ENCODE measurements around the gene FIBP. TPM values are rescaled to one million over a fixed set of nuclear protein-coding genes. Genes with fewer than 3 reads are reported as not detected.

The FIBP gene
- total and polyA plus RNA-seq, 2 of the 4 experiments (the other 2 are of a cell fraction), result 141 to 182 TPM

DNA sequence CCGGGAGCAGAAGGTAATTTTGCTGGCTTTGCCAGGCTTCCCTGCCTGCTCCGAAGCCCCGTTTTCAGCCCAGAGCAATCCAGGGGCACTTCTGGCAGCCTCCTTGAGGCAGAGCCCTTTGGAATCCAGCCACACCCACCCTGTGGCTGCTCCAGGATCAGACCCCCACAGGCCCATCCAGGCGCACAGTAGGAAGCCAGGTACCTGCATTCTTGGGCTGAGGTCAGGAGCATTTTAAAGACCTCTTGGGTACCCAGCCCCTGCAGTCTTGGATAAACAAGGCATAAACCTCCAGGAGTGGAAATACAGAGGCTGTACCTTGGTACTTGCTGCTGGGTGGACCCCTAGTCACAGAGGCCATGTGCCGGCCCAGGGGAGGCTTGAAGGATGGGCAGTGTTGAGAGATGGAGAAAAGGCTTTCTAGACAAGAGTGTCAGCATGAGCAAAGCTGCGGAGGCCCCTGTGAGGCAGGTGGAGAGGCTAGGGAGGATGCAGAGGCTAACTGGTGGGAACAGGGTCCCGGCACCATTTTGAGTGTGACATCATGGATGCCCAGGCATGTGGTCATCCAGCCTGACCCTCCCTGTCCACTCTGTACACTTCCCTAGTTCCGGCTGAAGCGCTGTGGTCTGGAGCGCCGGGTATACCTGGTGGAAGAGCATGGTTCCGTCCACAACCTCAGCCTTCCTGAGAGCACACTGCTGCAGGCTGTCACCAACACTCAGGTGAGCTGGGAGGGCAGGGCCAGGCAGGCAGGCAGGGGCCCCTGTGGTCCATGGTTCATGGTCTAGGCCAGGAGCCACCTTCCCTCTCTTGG lies 24.2 kb downstream of the FIBP start:
- Histone ChIP-seq H2BK20ac (ENCODE audit: low read depth, low read length) (no peak overlapping the region), H2BK15ac (ENCODE audit: low read depth, low read length) (no peak overlapping the region), H2BK120ac (ENCODE audit: low read depth, low read length) (no peak overlapping the region), H3K4ac (ENCODE audit: low read depth, low read length) (no peak overlapping the region), H3K9ac (ENCODE audit: low read depth, low read length) (no peak overlapping the region), H3K79me1 (ENCODE audit: low read depth in 1 of 2, low read length in 2 of 2) (peaks cover 14 to 79% of the 10 kb centered on the region in 2 experiments), H3K18ac (ENCODE audit: low read depth, low read length) (no peak overlapping the region), H4K8ac (ENCODE audit: low read depth in 2 of 2, low read length in 2 of 2) (peak overlapping the region in 1 of 2 experiments; percentile 10; a peak in 1 of 4 replicates), H4K91ac (ENCODE audit: insufficient read depth, low read depth, low read length) (no peak overlapping the region), H2BK5ac (ENCODE audit: low read depth, low read length, poor library complexity, severe bottlenecking) (no peak overlapping the region), H3K4me1 (ENCODE audit: control insufficient read depth, insufficient read depth, low read length) (peaks cover 7% of the 10 kb centered on the region), H3K14ac (replicated peaks; ENCODE audit: low read depth, low read length) (no peak overlapping the region), H3K27ac (ENCODE audit: insufficient read depth, low read length) (no peak overlapping the region), H3K23ac (ENCODE audit: low read depth, low read length) (no peak overlapping the region), H4K20me1 (ENCODE audit: insufficient read depth, low read length) (peaks cover 46% of the 10 kb centered on the region), H3K9me1 (ENCODE audit: insufficient read depth, low read length) (peaks cover 9% of the 10 kb centered on the region; the same call in 1 of the 2 replicates), H4K5ac (ENCODE audit: low read depth, low read length) (no peak overlapping the region), H3K36me3 (ENCODE audit: control insufficient read depth, insufficient read depth, low read length) (peaks cover 73% of the 10 kb centered on the region), H2AFZ (replicated peaks; ENCODE audit: low read length, poor library complexity) (no peak overlapping the region), H3K27me3 (ENCODE audit: control insufficient read depth, insufficient read depth, low read length) (no peaks in the 10 kb centered on the region), H3K4me2 (ENCODE audit: low read depth, low read length) (no peak overlapping the region), H3K56ac (ENCODE audit: extremely low read depth, insufficient read depth, low read length) (no peak overlapping the region), H2AK5ac (ENCODE audit: low read depth, low read length) (no peak overlapping the region), H2AK9ac (replicated peaks; ENCODE audit: low read depth, low read length, poor library complexity) (no peak overlapping the region), H3K4me3 (ENCODE audit: insufficient read depth, low read depth, low read length) (no peak overlapping the region), H3K9me3 (ENCODE audit: control insufficient read depth, insufficient read depth, low read length) (no peaks in the 10 kb centered on the region)
- ChIA-PET CTCF (no interaction called here), POLR2A (ENCODE audit: unreplicated experiment) (interaction anchor here (1.6 kb wide), 1 partner anchor 8 kb away, joined by 5 read pairs; no protein-coding TSS in a partner anchor)
- 93% methylated on average over 5 of the region's 12 CpGs; no CpG with 5 or more reads in 1 of the 2 experiments for WGBS, 2 experiments (ENCODE audit: extremely low coverage in 2 of 2, insufficient read length in 1 of 2)
- ATAC-seq (ENCODE audit: low read depth) (no peak), DNase-seq (no peak)
- dilution Hi-C loops (cut with HindIII; ENCODE audit: low sequenced_read_pairs, unreplicated experiment) (no loop called here), intact Hi-C loops (cut with micrococcal nuclease) (no loop called here), in situ Hi-C loops (cut with MboI; ENCODE audit: low sequenced_read_pairs) (no loop called here)
- TF ChIP-seq CTCF (conservative IDR thresholded peaks at IDR 0.05; ENCODE audit: low read depth, low read length) (no peak), ELK1 (IDR thresholded peaks at IDR 0.05; ENCODE audit: borderline replicate concordance, low read depth, low read length) (no peak), POLR2A (IDR thresholded peaks at IDR 0.05; ENCODE audit: low read depth, low read length) (no peak), BHLHE40 (IDR thresholded peaks at IDR 0.05; ENCODE audit: low read depth, low read length) (no peak), RCOR1 (IDR thresholded peaks at IDR 0.05; ENCODE audit: insufficient replicate concordance, low read length) (no peak), RAD21 (IDR thresholded peaks at IDR 0.05; ENCODE audit: low read length) (no peak), CHD1 (IDR thresholded peaks at IDR 0.05; ENCODE audit: low read depth, low read length) (no peak), NFE2L2 (IDR thresholded peaks at IDR 0.05; ENCODE audit: low read depth, low read length) (no peak), FOS (IDR thresholded peaks at IDR 0.05; ENCODE audit: low read depth, low read length) (no peak), MAZ (IDR thresholded peaks at IDR 0.05; ENCODE audit: borderline replicate concordance, low read depth, low read length) (no peak)
- no TSS peak for BruUV-seq (replicated peaks)
